Mucosa of descending colon (tissue), 3 donors: Measurements from ENCODE around the gene WNT6. TPM values are rescaled to one million over a fixed set of nuclear protein-coding genes. Genes with fewer than 3 reads are reported as not detected.

Source experiments
- ATAC-seq: fragments of 200-7000 bp; cut with Tn5 transposase; one replicate; pipeline ENCODE4 v1.9.1; 2020; ENCODE audit warnings: mild to moderate bottlenecking, moderate library complexity
- DNase-seq, 3 donors: peaks; one replicate each; pipeline ENCODE4 v3.0.0-alpha.2; 2020
- H3K36me3 ChIP-seq: fragments of 200-600 bp; one replicate; pipeline ENCODE4 v1.8.0; 2021; ENCODE audit warnings: low read depth, mild to moderate bottlenecking
- H3K4me1 ChIP-seq: fragments of 200-600 bp; one replicate; pipeline ENCODE4 v1.8.0; 2021; ENCODE audit warnings: low read depth, mild to moderate bottlenecking
- H3K4me3 ChIP-seq: fragments of 200-600 bp; one replicate; pipeline ENCODE4 v1.8.0; 2021; ENCODE audit warnings: mild to moderate bottlenecking
- H3K9me3 ChIP-seq: fragments of 200-600 bp; one replicate; pipeline ENCODE4 v1.8.0; 2021; ENCODE audit warnings: mild to moderate bottlenecking
- intact Hi-C, 2 donors: fragments of 100-400 bp; cut with DNase I in 1 of 2; cut with micrococcal nuclease in 1 of 2; formaldehyde crosslinking; loops; one replicate each; pipeline versions ENCODE4 v1.11.0 to v1.11.1; 2022; cut with DNase I, micrococcal nuclease
- total RNA-seq, 3 donors: library from RNA; stranded (reverse); fragmentation: NEBNext Ultra II Directional in 2 of 3; extraction: Animal tissue kit (Norgen Biotek cat#: 25700) in 2 of 3; gene quantifications; one replicate each; pipeline versions ENCODE4 v1.2.1 to v1.2.4, GENCODE V29; 2021 to 2023
- TF ChIP-seq, protein P1 (sequence below): fragments of 200-600 bp; IDR thresholded peaks from one replicate; pipeline ENCODE4 v1.8.0; 2022; ENCODE audit warnings: antibody characterized with exemption, mild to moderate bottlenecking
- donor health status: DM: no; HTN: no; CAD: no; lungs with moderate emphysema.
- donor health status: DM: no; HTN: no; CAD: no.
- donor health status: DM: no; HTN: yes; CAD: no.

The WNT6 gene
- total RNA-seq, 3 donors from 2014 or later: 0.39 to 5.7 (median 0.41) TPM

DNA sequence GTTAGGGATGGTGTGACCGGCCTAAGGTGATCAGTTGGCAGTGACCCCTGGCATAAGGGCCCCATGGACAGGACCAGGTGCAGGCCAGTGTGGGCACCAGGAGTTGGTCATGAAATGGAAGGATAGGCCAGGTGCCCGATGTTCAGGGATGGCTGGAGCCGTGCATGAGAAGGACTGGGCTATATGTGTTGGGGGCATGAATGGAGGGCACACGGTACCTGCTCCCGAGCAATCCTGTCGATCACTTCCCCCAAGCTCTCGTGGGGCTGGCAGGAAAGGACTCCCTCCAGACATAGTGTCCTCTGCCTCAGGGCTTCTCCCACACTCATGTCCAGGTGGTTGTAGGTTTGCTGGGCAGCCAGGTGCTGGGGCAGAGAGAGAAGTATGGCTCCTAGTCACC lies 35.6 kb upstream of the WNT6 start:
- Histone ChIP-seq H3K4me1 (no peaks in the 10 kb centered on the region), H3K9me3 (no peaks in the 10 kb centered on the region), H3K4me3 (no peak overlapping the region), H3K36me3 (no peaks in the 10 kb centered on the region)
- TF ChIP-seq, protein P1, sequence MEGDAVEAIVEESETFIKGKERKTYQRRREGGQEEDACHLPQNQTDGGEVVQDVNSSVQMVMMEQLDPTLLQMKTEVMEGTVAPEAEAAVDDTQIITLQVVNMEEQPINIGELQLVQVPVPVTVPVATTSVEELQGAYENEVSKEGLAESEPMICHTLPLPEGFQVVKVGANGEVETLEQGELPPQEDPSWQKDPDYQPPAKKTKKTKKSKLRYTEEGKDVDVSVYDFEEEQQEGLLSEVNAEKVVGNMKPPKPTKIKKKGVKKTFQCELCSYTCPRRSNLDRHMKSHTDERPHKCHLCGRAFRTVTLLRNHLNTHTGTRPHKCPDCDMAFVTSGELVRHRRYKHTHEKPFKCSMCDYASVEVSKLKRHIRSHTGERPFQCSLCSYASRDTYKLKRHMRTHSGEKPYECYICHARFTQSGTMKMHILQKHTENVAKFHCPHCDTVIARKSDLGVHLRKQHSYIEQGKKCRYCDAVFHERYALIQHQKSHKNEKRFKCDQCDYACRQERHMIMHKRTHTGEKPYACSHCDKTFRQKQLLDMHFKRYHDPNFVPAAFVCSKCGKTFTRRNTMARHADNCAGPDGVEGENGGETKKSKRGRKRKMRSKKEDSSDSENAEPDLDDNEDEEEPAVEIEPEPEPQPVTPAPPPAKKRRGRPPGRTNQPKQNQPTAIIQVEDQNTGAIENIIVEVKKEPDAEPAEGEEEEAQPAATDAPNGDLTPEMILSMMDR: no peak
- ATAC-seq: no peak
- DNase-seq: no peak
- intact Hi-C loops: no loop called here

DNA sequence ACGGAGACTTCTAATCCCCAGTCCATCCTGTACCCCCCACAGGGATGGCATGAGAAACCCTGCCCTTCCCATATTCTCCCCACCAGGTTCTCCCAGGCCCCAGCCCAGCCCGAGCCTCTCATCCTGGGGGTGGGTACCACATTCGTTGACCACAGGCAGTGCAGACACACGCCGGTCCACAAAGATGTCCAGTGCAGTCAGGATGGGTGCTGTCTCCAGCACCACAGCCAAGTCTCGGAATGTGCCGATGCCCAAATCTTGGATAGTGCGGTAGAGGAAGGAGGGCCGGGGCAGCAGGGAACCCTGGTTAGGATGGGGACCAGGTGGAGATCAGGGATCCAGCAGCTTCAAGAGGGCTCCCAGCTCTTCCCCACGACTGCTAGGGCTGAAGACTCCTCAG lies 32.8 kb upstream of the WNT6 start:
- H3K9me3 ChIP-seq: no peaks in the 10 kb centered on the region
- ATAC-seq (no peak), DNase-seq (no peak)
- TF ChIP-seq, protein P1: no peak
- intact Hi-C loops: no loop called here
- no peaks in the 10 kb centered on the region for H3K36me3 ChIP-seq
- no peak overlapping the region for H3K4me3 ChIP-seq
- no peaks in the 10 kb centered on the region for H3K4me1 ChIP-seq

DNA sequence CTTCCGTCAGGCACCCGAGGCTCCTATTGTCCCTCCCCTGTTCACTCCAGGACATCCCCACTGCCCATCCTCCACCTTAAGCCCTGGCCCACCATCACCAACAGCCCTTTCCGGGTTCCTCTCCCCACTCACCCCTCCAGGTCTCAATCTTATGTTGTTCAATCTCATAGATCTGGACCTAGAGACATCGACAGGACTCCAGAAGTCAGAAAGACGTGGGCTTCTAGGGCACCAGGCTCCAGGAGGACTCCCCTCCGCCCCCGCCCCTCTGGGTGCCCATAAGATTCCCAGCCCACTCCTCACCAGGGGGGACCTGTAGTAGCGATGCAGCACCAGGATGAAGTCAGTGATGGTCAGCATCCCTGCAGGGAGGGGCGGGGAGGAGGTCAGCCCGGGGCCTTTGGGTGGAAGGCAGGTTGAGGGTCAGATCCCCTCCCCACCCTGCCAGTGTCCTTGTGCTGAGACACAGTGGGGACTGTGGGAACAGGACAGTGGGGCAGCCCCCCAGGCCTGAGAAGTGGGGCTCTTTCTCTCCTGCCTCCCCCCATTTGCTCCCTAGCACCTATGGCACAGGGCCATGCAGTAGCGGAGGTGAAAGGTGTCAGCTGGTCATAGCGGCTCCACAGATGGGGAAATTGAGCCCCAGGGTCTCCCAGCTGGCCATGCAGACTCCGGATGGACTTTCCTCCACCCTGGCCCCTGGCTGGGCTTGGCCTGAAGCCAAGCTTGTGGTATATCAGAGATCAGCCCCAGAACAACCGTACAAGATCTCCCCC lies 31.7 kb upstream of the WNT6 start:
- no peaks in the 10 kb centered on the region for H3K4me1 ChIP-seq
- intact Hi-C loops: no loop called here
- H3K36me3 ChIP-seq: no peaks in the 10 kb centered on the region
- TF ChIP-seq, protein P1: no peak
- no peak overlapping the region for H3K4me3 ChIP-seq
- no peak for DNase-seq
- no peak for ATAC-seq
- no peaks in the 10 kb centered on the region for H3K9me3 ChIP-seq

DNA sequence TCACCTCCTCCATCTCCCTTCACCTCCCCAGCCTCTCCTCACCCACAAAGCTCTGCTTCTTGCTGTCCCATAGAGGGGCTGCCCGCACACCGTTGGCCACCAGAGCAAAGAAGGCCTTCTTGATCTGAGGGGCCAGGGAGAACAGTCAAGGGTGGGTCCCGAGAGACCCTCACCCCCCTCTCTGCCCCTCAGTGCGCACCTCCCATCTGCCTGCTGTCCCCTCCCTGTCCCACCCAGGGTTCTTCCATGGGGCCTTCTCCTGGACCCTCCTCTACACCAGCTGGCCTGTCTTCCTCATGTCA lies 31.2 kb upstream of the WNT6 start:
- ATAC-seq (no peak), DNase-seq (no peak)
- intact Hi-C loops: no loop called here
- Histone ChIP-seq H3K4me1 (no peaks in the 10 kb centered on the region), H3K36me3 (no peaks in the 10 kb centered on the region), H3K9me3 (no peaks in the 10 kb centered on the region), H3K4me3 (no peak overlapping the region)
- TF ChIP-seq, protein P1: no peak

DNA sequence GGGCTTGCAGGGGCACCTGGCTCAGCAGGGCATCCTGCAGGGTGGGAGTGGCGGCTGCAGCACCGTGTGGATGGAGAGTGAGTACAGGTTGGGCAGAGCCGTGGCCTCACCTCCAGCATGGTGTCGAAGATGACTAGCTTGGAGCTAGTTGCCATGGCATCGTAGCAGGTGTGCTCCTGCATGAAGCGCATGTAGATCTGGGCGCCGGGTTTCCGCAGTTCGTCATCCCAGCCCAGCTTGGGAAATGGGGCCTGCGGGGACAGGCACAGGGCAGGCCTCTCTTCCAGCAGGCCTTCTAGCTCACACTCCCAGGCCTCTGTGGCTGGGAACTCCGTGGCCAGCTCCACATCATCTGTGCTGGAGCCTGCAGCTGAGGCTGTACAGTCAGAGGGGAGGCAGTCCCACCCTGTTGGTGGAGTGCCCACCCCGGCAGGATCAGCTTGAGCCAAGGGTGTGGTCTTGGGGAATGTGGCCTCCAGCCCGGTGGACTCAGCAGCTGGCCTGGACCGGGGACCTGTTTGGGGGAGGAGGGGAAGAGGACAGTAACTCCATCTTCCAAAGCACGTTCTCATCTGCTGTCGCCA lies 29.6 kb upstream of the WNT6 start:
- intact Hi-C loops: no loop called here
- H3K4me1 ChIP-seq: no peaks in the 10 kb centered on the region
- no peaks in the 10 kb centered on the region for H3K36me3 ChIP-seq
- no peaks in the 10 kb centered on the region for H3K9me3 ChIP-seq
- ATAC-seq: no peak
- no peak for DNase-seq
- no peak overlapping the region for H3K4me3 ChIP-seq
- TF ChIP-seq, protein P1: no peak
